Activated naive CD8-positive, alpha-beta T cell (primary cell): Measurements from ENCODE around the gene KCNJ6.
"Not testable (repeated sequence)": the region's sequence is repeated elsewhere in the genome, so short reads cannot be mapped to it uniquely, and the experiment has no call there.

Experiments used
- H3K27ac Mint-ChIP-seq: one replicate; pipeline ENCODE4 v1.8.0; 2021; ENCODE audit warnings: mixed read lengths
- H3K27me3 Mint-ChIP-seq: one replicate; pipeline ENCODE4 v1.8.0; 2021; ENCODE audit warnings: mixed read lengths
- H3K36me3 Mint-ChIP-seq: one replicate; pipeline ENCODE4 v1.8.0; 2021; ENCODE audit warnings: mixed read lengths
- H3K4me1 Mint-ChIP-seq: one replicate; pipeline ENCODE4 v1.8.0; 2021; ENCODE audit warnings: low read depth, mixed read lengths
- H3K4me3 Mint-ChIP-seq: one replicate; pipeline ENCODE4 v1.8.0; 2021; ENCODE audit warnings: mild to moderate bottlenecking, mixed read lengths
- H3K9me3 Mint-ChIP-seq: one replicate; pipeline ENCODE4 v1.8.0; 2021; ENCODE audit warnings: low read depth, mixed read lengths

The KCNJ6 gene

GRCh38 chr21:37916310-37917051 lies at the start of gene KCNJ6:
Gene KCNJ6 (minus strand): TSS chr21:37916457. CDS start chr21:37840682, 75,775 bp downstream.
- Mint-ChIP-seq H3K4me3 (no peak within 1 kb of the TSS), H3K4me1 (peaks cover 8% of the 10 kb centered on the region), H3K36me3 (no peaks in the 10 kb centered on the region), H3K27me3 (peaks cover 48% of the 10 kb centered on the region), H3K9me3 (peaks cover 3% of the 10 kb centered on the region), H3K27ac (no peak within 1 kb of the TSS)

- Mint-ChIP-seq H3K27me3 (peaks cover 4% of the 10 kb centered on the region), H3K27ac (no peak overlapping the region), H3K36me3 (no peaks in the 10 kb centered on the region), H3K4me1 (no peaks in the 10 kb centered on the region), H3K9me3 (no peaks in the 10 kb centered on the region), H3K4me3 (no peak overlapping the region)
Measured at GRCh38 chr21:37965088-37965805, 49.0 kb upstream of the KCNJ6 start.

- no peaks in the 10 kb centered on the region for H3K36me3 Mint-ChIP-seq
- H3K9me3 Mint-ChIP-seq, result no peaks in the 10 kb centered on the region
- H3K4me3 Mint-ChIP-seq, result no peak overlapping the region
- peaks cover 6% of the 10 kb centered on the region for H3K27me3 Mint-ChIP-seq
- no peaks in the 10 kb centered on the region for H3K4me1 Mint-ChIP-seq
- no peak overlapping the region for H3K27ac Mint-ChIP-seq
Measured at GRCh38 chr21:37958537-37958936, 42.3 kb upstream of the KCNJ6 start.

GRCh38 chr21:37956772-37957171 lies 40.5 kb upstream of the KCNJ6 start:
- Mint-ChIP-seq H3K27ac (no peak overlapping the region), H3K27me3 (peaks cover 4% of the 10 kb centered on the region), H3K4me3 (no peak overlapping the region), H3K9me3 (no peaks in the 10 kb centered on the region), H3K4me1 (no peaks in the 10 kb centered on the region), H3K36me3 (no peaks in the 10 kb centered on the region)

GRCh38 chr21:37945036-37945435 lies 28.8 kb upstream of the KCNJ6 start:
- H3K27me3 Mint-ChIP-seq, result peaks cover 6% of the 10 kb centered on the region
- H3K27ac Mint-ChIP-seq, result no peak overlapping the region
- no peaks in the 10 kb centered on the region for H3K36me3 Mint-ChIP-seq
- peaks cover 6% of the 10 kb centered on the region for H3K9me3 Mint-ChIP-seq
- no peaks in the 10 kb centered on the region for H3K4me1 Mint-ChIP-seq
- H3K4me3 Mint-ChIP-seq, result no peak overlapping the region

GRCh38 chr21:37944496-37944895 lies 28.2 kb upstream of the KCNJ6 start:
- H3K27me3 Mint-ChIP-seq, result peaks cover 6% of the 10 kb centered on the region
- H3K4me3 Mint-ChIP-seq, result no peak overlapping the region
- H3K27ac Mint-ChIP-seq, result no peak overlapping the region
- H3K36me3 Mint-ChIP-seq, result no peaks in the 10 kb centered on the region
- no peaks in the 10 kb centered on the region for H3K4me1 Mint-ChIP-seq
- H3K9me3 Mint-ChIP-seq, result peaks cover 8% of the 10 kb centered on the region

GRCh38 chr21:37940691-37941090 lies 24.4 kb upstream of the KCNJ6 start:
- no peaks in the 10 kb centered on the region for H3K4me1 Mint-ChIP-seq
- H3K4me3 Mint-ChIP-seq, result no peak overlapping the region
- H3K27ac Mint-ChIP-seq, result no peak overlapping the region
- peaks cover 4% of the 10 kb centered on the region for H3K27me3 Mint-ChIP-seq
- no peaks in the 10 kb centered on the region for H3K36me3 Mint-ChIP-seq
- H3K9me3 Mint-ChIP-seq, result peaks cover 9% of the 10 kb centered on the region

- Mint-ChIP-seq H3K36me3 (no peaks in the 10 kb centered on the region), H3K27ac (no peak overlapping the region), H3K4me1 (no peaks in the 10 kb centered on the region), H3K4me3 (no peak overlapping the region), H3K9me3 (peaks cover 9% of the 10 kb centered on the region), H3K27me3 (peaks cover 7% of the 10 kb centered on the region)
Measured at GRCh38 chr21:37939838-37940237, 23.6 kb upstream of the KCNJ6 start.

- Mint-ChIP-seq H3K27ac (no peak overlapping the region), H3K27me3 (peaks cover 7% of the 10 kb centered on the region), H3K4me1 (no peaks in the 10 kb centered on the region), H3K36me3 (no peaks in the 10 kb centered on the region), H3K9me3 (peaks cover 11% of the 10 kb centered on the region), H3K4me3 (no peak overlapping the region)
Measured at GRCh38 chr21:37939251-37939650, 23.0 kb upstream of the KCNJ6 start.

- Mint-ChIP-seq H3K9me3 (peaks cover 16% of the 10 kb centered on the region), H3K27me3 (peaks cover 5% of the 10 kb centered on the region), H3K36me3 (no peaks in the 10 kb centered on the region), H3K4me3 (no peak overlapping the region), H3K4me1 (no peaks in the 10 kb centered on the region), H3K27ac (no peak overlapping the region)
Measured at GRCh38 chr21:37937668-37938067, 21.4 kb upstream of the KCNJ6 start.

- Mint-ChIP-seq H3K36me3 (no peaks in the 10 kb centered on the region), H3K4me1 (no peaks in the 10 kb centered on the region), H3K4me3 (no peak overlapping the region), H3K27ac (no peak overlapping the region), H3K27me3 (peaks cover 4% of the 10 kb centered on the region), H3K9me3 (peaks cover 16% of the 10 kb centered on the region)
Measured at GRCh38 chr21:37936010-37936785, 19.9 kb upstream of the KCNJ6 start.

GRCh38 chr21:37932936-37933335 lies 16.7 kb upstream of the KCNJ6 start:
- Mint-ChIP-seq H3K36me3 (no peaks in the 10 kb centered on the region), H3K4me3 (no peak overlapping the region), H3K27me3 (peaks cover 12% of the 10 kb centered on the region), H3K9me3 (peaks cover 7% of the 10 kb centered on the region), H3K27ac (no peak overlapping the region), H3K4me1 (no peaks in the 10 kb centered on the region)

GRCh38 chr21:37927711-37928110 lies 11.5 kb upstream of the KCNJ6 start:
- Mint-ChIP-seq H3K9me3 (no peaks in the 10 kb centered on the region), H3K4me3 (no peak overlapping the region), H3K27me3 (peaks cover 15% of the 10 kb centered on the region), H3K27ac (no peak overlapping the region), H3K36me3 (no peaks in the 10 kb centered on the region), H3K4me1 (no peaks in the 10 kb centered on the region)

GRCh38 chr21:37921091-37921490 lies 4.8 kb upstream of the KCNJ6 start:
- Mint-ChIP-seq H3K9me3 (no peaks in the 10 kb centered on the region), H3K4me3 (no peak overlapping the region), H3K27me3 (peaks cover 29% of the 10 kb centered on the region), H3K27ac (no peak overlapping the region), H3K4me1 (peaks cover 2% of the 10 kb centered on the region), H3K36me3 (no peaks in the 10 kb centered on the region)

GRCh38 chr21:37920302-37920701 lies 4.0 kb upstream of the KCNJ6 start:
- not testable (repeated sequence) for H3K36me3 Mint-ChIP-seq, H3K4me3 Mint-ChIP-seq, H3K9me3 Mint-ChIP-seq, H3K4me1 Mint-ChIP-seq, H3K27ac Mint-ChIP-seq
- peaks cover 35% of the 10 kb centered on the region for H3K27me3 Mint-ChIP-seq
